Measurements from ENCODE around the gene DCC. TPM values are rescaled to one million over a fixed set of nuclear protein-coding genes. Genes with fewer than 3 reads are reported as not detected.
A peak's percentile ranks its signal among the peaks of the same experiment; 100 is the strongest.

Gene DCC
- polyA plus RNA-seq, 1 of the 3 experiments (the other 2 are of a cell fraction): 0.20 TPM

GRCh38 chr18:53319628-53320027, 979.6 kb downstream of the DCC start:
- Histone ChIP-seq H3K4me3 (ENCODE audit: low read depth in 2 of 2, low read length in 1 of 2) (no peak overlapping the region), H4K20me1 (ENCODE audit: insufficient read depth) (no peaks in the 10 kb centered on the region), H3K27me3 (ENCODE audit: insufficient read depth) (no peaks in the 10 kb centered on the region), H3K4me2 (no peak overlapping the region), H3K36me3 (replicated peaks in 1 of 2; ENCODE audit: control insufficient read depth in 1 of 2, insufficient read depth in 2 of 2, low read length in 1 of 2) (no peaks in the 10 kb centered on the region), H3K9me2 (no peaks in the 10 kb centered on the region), H3K4me1 (ENCODE audit: control insufficient read depth in 1 of 2, insufficient read depth in 2 of 2, low read depth in 1 of 2, low read length in 1 of 2) (no peaks in the 10 kb centered on the region), H3F3A (replicated peaks; ENCODE audit: insufficient read depth) (no peaks in the 10 kb centered on the region), H3K9me3 (0 out of 2 replicates have a peak, but pooled peaks cover 5% of the 10 kb centered on the region), H2AFZ (ENCODE audit: low read depth) (no peak overlapping the region), H3K27ac (ENCODE audit: low read depth in 2 of 2, low read length in 1 of 2) (no peak overlapping the region), H3K9ac (no peak overlapping the region), H3K79me2 (ENCODE audit: insufficient read depth) (no peaks in the 10 kb centered on the region)
- TF ChIP-seq MEF2A (IDR thresholded peaks at IDR 0.05; ENCODE audit: borderline replicate concordance, low read depth): no peak
- TF ChIP-seq SMC3 (IDR thresholded peaks at IDR 0.05; ENCODE audit: low read depth, low read length): no peak
- TF ChIP-seq USF1 (IDR thresholded peaks at IDR 0.05; ENCODE audit: borderline replicate concordance, low read depth): no peak
- 7% methylated on average over 2 of the region's 2 CpGs for WGBS (ENCODE audit: low lambda C conversion rate)
- ChIA-PET CTCF (no interaction called here), POLR2A (no interaction called here)
- peak; percentile 2 for DNase-seq

- H3K4me3 ChIP-seq (ENCODE audit: low read depth in 2 of 2, low read length in 1 of 2): no peak overlapping the region
- H3K4me1 ChIP-seq (ENCODE audit: control insufficient read depth in 1 of 2, insufficient read depth in 2 of 2, low read depth in 1 of 2, low read length in 1 of 2): no peaks in the 10 kb centered on the region
- DNase-seq: no peak
- H3K27me3 ChIP-seq (ENCODE audit: insufficient read depth): no peaks in the 10 kb centered on the region
- ChIA-PET POLR2A (no interaction called here), CTCF (no interaction called here)
- 0 out of 2 replicates have a peak, but pooled peaks cover 5% of the 10 kb centered on the region for H3K9me3 ChIP-seq
- no peaks in the 10 kb centered on the region for H3F3A ChIP-seq (replicated peaks; ENCODE audit: insufficient read depth)
- TF ChIP-seq RXRA (IDR thresholded peaks at IDR 0.05; ENCODE audit: borderline replicate concordance, low read depth) (no peak), USF1 (IDR thresholded peaks at IDR 0.05; ENCODE audit: borderline replicate concordance, low read depth) (no peak), RFX5 (IDR thresholded peaks at IDR 0.05; ENCODE audit: low read length) (no peak), TAF1 (IDR thresholded peaks at IDR 0.05; ENCODE audit: borderline replicate concordance, low read depth, low read length) (no peak), YY1 (IDR thresholded peaks at IDR 0.05; ENCODE audit: low read depth) (no peak), PBX3 (IDR thresholded peaks at IDR 0.05) (no peak), TEAD4 (IDR thresholded peaks at IDR 0.05; ENCODE audit: borderline replicate concordance, insufficient read depth) (no peak), MEF2A (IDR thresholded peaks at IDR 0.05; ENCODE audit: borderline replicate concordance, low read depth) (no peak), NFIC (IDR thresholded peaks at IDR 0.05; ENCODE audit: borderline replicate concordance) (no peak), EZH2phosphoT487 (IDR thresholded peaks at IDR 0.05; ENCODE audit: borderline replicate concordance, low read depth) (no peak)
- WGBS (ENCODE audit: low lambda C conversion rate): 2% methylated on average over 1 of the region's 1 CpG
- H3K79me2 ChIP-seq (ENCODE audit: insufficient read depth): no peaks in the 10 kb centered on the region
- H4K20me1 ChIP-seq (ENCODE audit: insufficient read depth): no peaks in the 10 kb centered on the region
- no peak overlapping the region for H3K4me2 ChIP-seq
- no peak overlapping the region for H2AFZ ChIP-seq (ENCODE audit: low read depth)
- H3K27ac ChIP-seq (ENCODE audit: low read depth in 2 of 2, low read length in 1 of 2): no peak overlapping the region
- no peak overlapping the region for H3K9ac ChIP-seq
- H3K36me3 ChIP-seq (replicated peaks in 1 of 2; ENCODE audit: control insufficient read depth in 1 of 2, insufficient read depth in 2 of 2, low read length in 1 of 2): no peaks in the 10 kb centered on the region
- H3K9me2 ChIP-seq: no peaks in the 10 kb centered on the region
These were observed 982.2 kb downstream of the DCC start for GRCh38 chr18:53322163-53322562.
